ENCODE results near the gene WSB1. TPM values are rescaled to one million over a fixed set of nuclear protein-coding genes. Genes with fewer than 3 reads are reported as not detected.
A peak's percentile ranks its signal among the peaks of the same experiment; 100 is the strongest.

The WSB1 gene
- total and polyA plus RNA-seq, 9 of the 15 experiments (the other 6 are each of a cell fraction or from before 2014, with no cell fraction given), result 22.8 to 229 (median 81.1) TPM

- TF ChIP-seq VEZF1 (CRISPR knock-in tag; IDR thresholded peaks at IDR 0.05) (peak; percentile 75), ZNF644 (tag; IDR thresholded peaks at IDR 0.05; ENCODE audit: low read depth) (peak; percentile 25; the same call in 1 of the 2 replicates), ARID3A (IDR thresholded peaks at IDR 0.05; ENCODE audit: borderline replicate concordance, low read depth, low read length) (peak; percentile 71; the same call in 1 of the 2 replicates), BCLAF1 (IDR thresholded peaks at IDR 0.05; ENCODE audit: borderline replicate concordance in 1 of 2, control insufficient read depth in 1 of 2, low read depth in 2 of 2, low read length in 1 of 2) (no peak), TSC22D4 (tag; IDR thresholded peaks at IDR 0.05) (no peak), MBD2 (IDR thresholded peaks at IDR 0.05; ENCODE audit: borderline replicate concordance, low read depth) (0 out of 2 replicates have a peak, but pooled peaks have one; percentile 50), TRIM25 (IDR thresholded peaks at IDR 0.05; ENCODE audit: borderline replicate concordance) (0 out of 2 replicates have a peak, but pooled peaks have one; percentile 25), L3MBTL2 (IDR thresholded peaks at IDR 0.05) (no peak), TEAD2 (tag; IDR thresholded peaks at IDR 0.05) (no peak), TRIM24 (IDR thresholded peaks at IDR 0.05) (peak; percentile 65 to 79), FOXJ3 (CRISPR knock-in tag; IDR thresholded peaks at IDR 0.05) (no peak), KLF1 (tag; IDR thresholded peaks at IDR 0.05) (peak; percentile 47; the same call in 1 of the 2 replicates), CREB3L1 (IDR thresholded peaks at IDR 0.05; ENCODE audit: borderline replicate concordance, low read depth) (peak; percentile 43; the same call in 1 of the 2 replicates)
Observed at GRCh38 chr17:27339836-27340550, 46.1 kb downstream of the WSB1 start (continued).
